ENCODE results near the gene MLLT6.

DNA sequence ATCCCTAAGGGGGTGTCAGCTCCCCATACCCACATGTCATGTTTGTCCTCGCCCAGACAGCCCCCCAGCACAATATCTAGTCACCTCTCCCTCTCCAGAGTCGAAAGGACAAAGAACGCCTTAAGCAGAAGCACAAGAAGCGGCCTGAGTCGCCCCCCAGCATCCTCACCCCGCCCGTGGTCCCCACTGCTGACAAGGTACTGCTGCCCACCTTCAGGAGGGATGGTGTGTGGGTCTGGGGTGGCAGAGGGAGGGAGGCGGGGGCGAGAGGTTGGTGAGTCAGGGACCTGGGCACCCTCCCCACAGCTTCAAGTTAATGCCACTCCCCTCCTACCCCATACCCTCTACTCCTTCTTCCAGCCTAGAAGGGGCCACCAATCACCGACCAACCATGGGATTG lies 7.5 kb downstream of the MLLT6 start:
- TF ChIP-seq EZH2phosphoT487 (IDR thresholded peaks at IDR 0.05; ENCODE audit: low read length): no peak
- TF ChIP-seq EZH2 (optimal IDR thresholded peaks at IDR 0.05; ENCODE audit: low read depth, low read length): no peak
- TF ChIP-seq, protein P1, sequence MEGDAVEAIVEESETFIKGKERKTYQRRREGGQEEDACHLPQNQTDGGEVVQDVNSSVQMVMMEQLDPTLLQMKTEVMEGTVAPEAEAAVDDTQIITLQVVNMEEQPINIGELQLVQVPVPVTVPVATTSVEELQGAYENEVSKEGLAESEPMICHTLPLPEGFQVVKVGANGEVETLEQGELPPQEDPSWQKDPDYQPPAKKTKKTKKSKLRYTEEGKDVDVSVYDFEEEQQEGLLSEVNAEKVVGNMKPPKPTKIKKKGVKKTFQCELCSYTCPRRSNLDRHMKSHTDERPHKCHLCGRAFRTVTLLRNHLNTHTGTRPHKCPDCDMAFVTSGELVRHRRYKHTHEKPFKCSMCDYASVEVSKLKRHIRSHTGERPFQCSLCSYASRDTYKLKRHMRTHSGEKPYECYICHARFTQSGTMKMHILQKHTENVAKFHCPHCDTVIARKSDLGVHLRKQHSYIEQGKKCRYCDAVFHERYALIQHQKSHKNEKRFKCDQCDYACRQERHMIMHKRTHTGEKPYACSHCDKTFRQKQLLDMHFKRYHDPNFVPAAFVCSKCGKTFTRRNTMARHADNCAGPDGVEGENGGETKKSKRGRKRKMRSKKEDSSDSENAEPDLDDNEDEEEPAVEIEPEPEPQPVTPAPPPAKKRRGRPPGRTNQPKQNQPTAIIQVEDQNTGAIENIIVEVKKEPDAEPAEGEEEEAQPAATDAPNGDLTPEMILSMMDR (IDR thresholded peaks at IDR 0.05; ENCODE audit: low read length): no peak
